GM18508 (cell line): Measurements from ENCODE around the gene SAMD15.
"Not testable (repeated sequence)": the region's sequence is repeated elsewhere in the genome, so short reads cannot be mapped to it uniquely, and the experiment has no call there.

Experiments used
- ATAC-seq: cut with Tn5 transposase; IDR thresholded peaks from one replicate; pipeline ENCODE4 v1.9.1; 2021; ENCODE audit warnings: moderate number of reproducible peaks; ENCODE audit not compliant: insufficient read depth, unreplicated experiment

SAMD15 gene

DNA sequence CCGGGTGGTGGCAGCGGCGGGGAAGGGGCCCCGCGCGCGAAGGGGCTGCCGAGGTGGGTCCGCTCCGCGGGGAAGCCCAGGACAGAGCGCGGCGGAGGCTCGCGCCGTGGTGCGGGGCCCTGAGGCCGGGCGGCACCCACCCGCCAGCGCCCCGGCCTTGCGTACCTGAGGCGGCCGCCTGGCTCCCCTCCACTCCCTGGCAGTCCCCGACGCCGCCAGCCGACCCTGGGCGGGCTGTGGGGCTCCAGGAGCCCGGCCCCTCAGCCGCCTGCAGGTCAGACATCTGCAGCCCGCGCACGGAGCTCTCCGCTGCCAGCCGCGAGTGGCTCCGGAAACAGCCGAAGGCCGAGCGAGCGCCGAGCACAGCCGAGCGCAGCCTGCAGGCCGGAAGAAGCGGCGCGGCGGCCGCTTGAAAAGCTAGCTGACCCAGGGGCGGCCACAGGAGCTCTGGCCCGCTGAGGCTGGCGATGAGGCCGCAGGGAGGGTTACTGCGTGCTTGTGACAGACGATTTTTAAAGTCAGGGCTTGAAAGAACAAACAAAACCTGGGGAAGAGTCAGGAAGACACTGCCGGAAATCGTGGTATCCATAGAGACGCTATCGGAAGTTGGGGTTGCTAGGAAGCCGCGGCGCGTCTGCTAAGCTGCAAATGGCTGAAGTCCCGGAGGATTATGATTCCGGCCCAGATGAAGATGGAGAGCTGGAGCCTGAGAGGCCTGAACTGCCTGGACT lies at the start of gene SAMD15, which contains the start of gene TMED8:
SAMD15 (plus strand) TSS at position 609 of the 731 bp plus-strand sequence; CDS start at position 649, 40 bp downstream.
TMED8 (minus strand) TSS at position 324 of the 731 bp plus-strand sequence; CDS start at position 283, 41 bp downstream.
- ATAC-seq: peak; percentile 46

DNA sequence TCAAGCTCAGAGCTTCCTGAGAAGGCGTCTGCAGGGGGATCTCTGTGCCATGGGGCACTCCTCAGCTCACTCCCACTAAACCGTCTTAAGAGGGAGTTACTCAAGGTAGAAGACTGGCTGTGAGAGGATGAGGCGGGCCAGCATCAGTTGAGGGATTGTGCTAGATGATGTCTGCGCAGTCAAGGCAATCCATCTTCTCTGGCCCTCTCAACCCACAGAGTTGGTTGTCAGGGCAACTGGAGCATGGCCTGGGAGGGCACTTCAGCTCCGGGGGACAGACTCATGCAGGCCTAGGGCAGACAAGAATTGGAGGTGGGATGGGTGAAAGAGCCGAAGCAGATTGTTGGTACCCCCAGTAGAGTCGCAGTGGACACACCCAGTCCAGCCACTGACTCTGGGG lies 47.3 kb upstream of the SAMD15 start:
- no peak for ATAC-seq

DNA sequence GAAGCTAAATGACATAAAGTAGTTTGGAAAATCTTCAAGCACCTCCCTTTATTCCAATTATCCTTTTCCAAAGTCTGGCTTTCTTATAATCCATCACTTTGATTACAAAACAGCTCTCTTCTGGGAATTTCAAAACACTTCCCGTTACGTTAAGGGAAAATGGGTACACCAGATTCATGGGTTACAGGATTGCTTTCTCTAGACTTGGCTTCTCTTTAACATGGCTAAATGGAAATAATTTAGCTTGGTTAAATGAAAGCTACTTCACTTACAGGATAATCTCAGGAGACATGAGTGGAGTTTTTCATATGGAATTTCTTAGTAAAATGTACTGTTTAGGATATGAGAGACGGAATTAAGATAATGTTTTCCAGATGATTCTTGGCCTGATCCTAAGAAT lies 41.6 kb upstream of the SAMD15 start:
- ATAC-seq: no peak

DNA sequence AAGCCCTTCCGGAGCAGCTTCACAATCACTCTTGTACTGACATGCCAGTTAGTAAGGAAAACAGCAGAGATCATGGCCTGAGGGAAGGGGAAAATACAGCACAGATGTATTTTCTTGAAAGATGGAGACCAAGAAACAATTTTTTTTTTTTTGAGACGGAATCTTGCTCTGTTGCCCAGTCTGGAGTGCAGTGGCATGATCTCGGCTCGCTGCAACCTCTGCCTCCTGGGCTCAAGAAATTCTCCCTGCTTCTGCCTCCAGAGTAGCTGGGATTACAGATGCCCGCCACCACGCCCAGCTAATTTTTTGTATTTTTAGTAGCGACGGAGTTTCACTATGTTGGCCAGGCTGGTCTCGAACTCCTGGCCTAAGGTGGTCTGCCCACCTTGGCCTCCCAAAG lies 39.9 kb upstream of the SAMD15 start:
- not testable (repeated sequence) for ATAC-seq

DNA sequence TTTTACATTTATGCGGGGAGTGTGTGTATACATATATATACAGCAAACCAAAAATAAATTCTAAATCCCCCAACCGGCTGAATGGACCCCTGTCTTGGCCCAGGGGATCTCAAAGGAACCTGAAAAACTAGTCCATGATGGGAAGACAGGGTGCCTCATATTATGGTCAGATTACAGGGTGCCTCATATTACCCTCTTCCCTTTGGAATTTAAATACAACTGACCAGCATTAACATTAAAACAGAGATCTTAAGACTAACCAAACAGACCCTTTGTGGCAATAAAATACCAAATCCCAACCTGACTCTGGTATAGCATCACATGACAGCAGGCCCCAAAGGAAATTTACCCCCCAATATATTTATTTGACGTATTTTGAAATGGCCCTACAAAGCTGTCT lies 39.3 kb upstream of the SAMD15 start:
- ATAC-seq: no peak

DNA sequence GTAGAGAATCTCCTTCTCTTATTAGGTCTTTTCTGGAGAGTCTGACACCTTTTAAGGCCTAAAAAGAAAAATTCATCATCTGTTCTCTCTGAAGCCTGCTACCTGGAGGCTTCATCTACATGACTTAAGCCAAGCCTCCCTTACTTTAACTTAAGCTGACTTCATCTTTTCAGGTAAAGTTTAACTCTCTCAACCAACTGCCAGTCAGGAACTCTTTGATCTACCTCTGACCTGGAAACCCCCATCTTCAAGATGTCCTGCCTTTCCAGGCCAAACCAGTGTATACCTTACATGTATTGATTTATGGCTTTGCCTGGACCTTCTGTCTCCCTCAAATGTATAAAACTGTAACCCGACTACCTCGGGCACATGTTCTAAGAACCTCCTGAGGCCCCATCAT lies 38.9 kb upstream of the SAMD15 start:
- no peak for ATAC-seq

DNA sequence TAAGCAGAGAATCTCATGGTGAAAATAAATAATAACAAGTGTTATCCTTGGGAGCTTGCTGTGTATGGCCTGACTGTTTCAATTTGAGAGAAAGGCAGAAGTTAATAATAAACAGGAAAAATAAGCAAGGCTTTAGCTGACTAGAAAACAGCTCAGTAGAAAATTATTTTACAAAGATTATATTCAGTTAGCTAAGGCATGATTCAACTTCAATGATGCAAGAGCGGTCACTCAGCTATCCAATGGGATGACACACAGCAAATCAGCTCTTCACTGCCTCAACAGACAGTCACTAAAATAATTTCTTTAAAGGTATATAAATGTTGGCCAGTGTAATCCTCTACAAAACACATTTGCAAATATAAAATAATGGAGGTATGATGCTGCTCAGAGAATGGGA lies 37.8 kb upstream of the SAMD15 start:
- ATAC-seq: no peak

DNA sequence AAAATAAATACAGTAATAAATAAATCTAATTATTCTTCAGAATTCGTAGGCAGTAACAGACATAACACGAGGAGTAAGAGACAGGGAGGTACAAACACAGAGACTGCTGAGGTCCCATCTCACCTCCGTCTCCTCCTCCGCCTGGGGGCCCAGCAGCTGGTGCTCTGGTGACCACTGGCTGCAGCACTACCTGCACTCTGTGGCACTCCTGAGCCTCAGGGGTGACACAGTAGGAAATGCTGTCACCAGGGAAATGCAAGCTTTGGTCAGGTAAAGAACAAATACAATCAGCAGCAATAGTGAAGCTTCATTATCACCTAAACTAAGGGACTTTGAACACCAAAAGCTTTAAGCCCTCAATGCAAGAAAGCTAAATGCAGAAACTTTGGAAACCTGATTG lies 36.8 kb upstream of the SAMD15 start:
- no peak for ATAC-seq

DNA sequence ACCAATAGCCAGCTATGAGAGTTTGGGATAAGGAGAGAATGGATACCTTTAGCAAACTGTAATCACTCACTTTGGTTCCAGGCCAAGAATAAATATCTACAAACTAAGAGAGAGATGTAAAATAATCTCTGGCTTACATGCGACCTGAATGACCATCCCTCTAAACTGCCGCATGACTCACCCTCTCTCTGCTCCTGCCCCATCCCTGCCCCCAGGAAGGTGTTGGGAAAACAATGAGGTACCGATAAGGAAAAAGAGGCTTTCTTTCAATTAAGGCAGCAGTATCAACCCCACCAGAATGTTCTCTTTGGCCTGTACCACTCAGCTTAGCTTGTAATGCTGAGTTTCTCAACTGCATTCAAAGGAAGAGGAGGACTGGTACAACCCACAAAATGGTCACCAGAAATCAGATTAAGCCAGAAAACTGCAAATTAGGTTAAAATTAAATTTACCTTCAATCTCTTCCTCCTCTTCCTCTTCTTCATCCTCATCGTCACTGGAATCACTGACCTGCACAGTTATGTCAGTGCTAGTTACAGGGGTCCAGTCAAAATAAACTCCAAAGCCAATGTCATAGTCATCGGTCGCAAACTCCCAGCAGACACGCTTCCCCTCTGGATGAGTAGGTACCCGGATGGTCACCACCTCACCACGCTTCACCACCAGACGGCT lies 34.3 kb upstream of the SAMD15 start:
- ATAC-seq: no peak

DNA sequence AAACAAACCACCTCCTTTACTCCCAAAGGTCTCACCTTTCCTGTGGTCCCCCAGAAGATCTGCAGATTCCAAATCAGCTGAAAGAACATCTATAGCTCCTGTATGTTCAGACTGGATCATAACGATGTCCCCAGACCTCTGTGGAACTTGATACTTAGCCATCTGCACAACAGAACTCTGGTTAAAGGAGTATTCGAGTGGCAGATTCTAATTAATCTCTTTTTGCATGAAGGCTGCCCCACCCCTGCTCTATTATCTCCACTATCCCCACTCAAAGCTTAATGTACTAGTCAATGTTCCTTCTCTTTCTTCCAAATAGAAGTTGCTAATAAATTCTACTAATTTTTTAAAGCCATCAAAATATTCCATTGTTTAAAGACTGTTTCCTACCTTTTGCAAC lies 33.5 kb upstream of the SAMD15 start:
- no peak for ATAC-seq

DNA sequence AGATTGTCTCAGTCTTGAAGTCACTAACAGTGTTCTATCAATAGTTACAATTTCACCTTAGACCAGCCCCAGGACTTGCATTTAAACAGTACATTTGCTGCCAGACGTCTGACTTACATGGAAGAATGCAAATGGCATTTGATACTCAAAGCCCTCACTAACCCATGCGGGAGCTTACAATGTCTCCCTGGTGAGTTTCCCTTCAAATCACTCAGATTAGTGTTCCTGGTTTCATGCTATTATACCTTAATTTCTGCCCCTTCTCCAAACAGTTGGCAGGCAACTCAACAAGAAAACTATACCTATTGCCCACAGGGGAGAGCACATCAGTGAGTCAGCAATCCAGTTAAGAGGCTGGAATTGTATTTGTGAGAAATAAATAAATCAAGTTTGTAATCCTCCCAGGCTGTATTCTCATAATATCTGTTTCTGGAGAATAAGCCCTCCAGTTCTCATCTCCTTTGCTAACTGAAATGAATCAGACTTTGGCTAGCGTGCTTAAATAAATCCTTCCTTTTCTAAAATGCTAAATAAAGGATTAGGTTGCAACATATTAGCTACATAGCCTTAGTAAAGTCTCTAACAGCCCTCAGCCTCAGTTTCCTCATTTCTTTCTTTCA lies 32.7 kb upstream of the SAMD15 start:
- ATAC-seq: no peak

DNA sequence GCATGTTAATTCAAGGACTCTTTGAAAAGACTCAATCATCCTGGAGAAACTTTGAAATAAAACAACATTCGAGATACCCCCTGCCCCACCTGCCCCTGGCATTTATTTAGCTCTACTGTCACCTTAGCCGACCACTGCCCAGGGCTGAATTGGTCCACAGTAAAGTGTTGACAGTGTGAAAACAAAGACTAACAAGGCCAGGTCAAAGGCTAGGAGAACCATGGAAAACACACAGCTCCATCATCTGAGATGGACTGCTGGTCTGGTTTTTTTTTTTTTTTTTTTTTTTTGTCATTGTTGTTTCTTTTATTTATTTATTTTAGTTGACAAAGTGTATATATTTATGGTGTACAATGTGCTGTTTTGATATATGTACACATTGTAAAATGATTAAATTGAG lies 30.7 kb upstream of the SAMD15 start:
- ATAC-seq: no peak

DNA sequence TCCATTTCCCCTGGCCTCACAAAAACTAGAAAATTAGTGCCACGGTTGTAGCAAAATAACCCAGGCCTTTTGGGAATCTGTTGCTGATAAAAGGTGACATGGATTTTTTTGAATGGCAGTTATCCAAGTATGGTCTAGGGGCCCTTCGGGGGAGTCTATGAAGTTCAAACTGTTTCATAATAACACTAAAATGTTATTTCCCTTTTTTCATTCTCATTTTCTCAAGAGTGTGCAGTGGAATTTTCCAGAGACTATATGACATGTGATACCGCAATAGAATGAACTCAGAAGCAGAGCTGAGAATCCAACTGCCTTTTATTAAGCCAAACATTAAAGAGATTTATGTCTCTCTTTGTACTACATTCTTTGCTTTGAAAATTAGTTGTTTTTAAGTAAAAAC lies 29.4 kb upstream of the SAMD15 start:
- ATAC-seq: no peak

DNA sequence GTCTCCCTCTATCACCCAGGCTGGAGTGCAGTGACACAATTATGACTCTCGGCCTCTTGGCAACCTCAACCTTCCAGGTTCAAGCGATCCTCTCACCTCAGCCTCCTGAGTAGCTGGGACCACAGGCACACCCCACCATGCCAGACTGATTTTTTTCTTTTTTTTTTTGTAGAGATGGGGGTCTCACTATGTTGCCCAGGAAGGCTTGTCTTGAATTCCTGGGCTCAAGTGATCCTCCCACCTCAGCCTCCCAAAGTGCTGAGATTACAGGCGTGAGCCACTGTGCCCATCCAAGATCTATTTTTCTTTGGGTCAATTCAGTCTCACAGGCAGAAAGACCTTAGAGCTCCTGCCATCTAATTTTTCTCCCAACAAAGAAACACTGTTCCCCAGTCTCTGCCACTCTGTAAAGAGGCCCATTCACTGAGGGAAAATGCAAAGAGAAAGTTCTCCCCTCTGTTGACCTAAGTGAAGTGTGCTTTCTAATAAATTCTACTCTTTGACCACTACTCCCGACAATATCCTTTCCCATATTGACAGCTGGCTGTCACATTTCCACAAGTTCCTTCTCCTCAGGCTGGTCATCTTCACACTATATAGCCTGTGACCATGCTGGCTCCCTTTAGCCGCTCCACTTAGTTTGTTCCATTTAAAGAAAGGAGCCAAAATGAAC lies 23.6 kb upstream of the SAMD15 start:
- ATAC-seq: no peak

DNA sequence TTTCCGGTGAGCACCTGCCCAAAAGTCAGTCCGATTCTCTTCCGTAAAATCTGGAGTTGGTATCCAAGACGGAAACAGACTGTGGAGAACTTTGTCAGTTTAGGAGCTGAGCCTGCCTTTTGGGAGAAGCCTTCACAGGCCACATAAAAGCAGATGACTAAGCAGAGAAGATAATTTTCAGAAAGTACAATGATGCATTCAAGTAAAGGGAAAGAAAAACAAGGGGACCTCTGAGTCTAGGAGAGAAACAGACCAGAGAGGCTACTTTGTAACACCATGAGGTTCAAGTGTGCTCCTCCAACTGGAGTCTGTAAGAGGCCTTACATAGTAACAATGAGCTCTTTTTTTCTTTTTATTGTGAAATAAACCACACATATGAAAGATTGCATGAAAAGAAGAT lies 21.4 kb upstream of the SAMD15 start:
- no peak for ATAC-seq

DNA sequence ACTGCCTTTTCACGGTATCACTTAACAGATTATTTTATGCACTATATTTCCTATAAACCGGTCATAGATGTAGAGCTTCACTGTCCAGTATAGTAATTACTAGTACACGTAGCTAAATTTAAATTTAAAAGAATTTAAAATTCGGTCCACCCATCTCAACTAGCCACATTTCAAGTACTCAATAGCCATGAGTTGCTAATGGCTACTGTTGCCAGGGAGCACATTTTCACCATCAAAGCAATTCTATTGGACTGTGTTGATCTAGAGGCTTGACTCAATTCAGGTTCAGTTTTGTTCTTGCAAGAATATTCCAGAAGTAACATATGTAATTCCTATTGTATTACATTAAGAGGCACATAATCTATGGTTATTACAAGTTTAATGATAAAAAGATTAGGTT lies 20.3 kb upstream of the SAMD15 start:
- ATAC-seq: no peak

DNA sequence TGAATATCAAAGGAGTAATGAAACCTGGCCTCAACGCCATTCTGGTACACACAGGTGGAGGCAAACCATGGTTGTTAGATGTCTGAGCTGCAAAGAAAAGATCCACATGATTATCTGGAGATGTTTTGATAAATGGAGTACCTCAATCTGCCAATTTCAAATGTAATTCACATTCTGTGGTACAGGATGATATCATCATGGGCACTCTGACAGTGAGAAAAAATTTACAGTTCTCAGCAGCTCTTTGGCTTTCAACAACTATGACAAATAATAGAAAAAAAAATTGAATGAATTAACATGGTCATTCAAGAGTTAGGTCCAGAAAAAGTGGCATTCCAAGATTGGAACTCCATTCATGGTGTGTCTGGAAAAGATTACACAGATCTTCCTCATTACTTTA lies 17.6 kb upstream of the SAMD15 start:
- ATAC-seq: no peak

DNA sequence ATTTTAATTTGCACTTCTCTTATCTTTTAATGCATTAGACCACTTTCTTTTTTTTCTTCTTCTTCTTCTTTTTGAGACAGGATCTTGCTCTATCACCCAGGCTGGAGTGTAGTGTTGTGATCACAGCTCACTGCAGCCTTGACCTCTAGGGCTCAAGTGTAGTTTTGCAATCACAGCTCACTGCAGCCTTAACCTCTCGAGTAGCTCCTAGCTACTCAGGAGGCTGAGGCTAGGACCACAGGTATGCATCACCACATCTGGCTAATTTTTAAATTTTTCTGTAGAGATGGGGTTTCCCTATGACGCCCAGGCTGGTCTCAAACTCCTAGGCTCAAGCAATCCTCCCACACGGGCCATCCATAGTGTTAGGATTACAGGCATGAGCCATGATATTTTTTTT lies 13.0 kb upstream of the SAMD15 start:
- no peak for ATAC-seq

DNA sequence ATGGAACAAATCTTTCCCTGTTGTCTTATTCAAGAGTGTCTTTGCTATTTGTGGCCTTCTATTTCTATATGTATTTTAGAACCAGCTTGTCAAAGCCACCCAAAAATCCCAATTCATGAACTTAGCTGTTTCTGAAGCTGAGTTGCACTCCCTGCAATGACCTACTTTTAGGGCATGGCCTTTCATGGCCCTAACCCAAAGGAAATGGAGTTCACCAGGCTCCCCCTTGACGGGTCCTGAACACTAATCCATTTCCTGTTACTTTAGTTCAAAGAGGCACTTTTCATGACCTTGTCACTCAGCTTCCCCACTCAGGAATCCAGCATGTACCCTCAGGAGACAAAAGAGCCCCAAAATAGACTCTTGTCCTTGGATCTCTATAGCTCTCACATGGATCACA lies 7.9 kb upstream of the SAMD15 start:
- ATAC-seq: no peak

DNA sequence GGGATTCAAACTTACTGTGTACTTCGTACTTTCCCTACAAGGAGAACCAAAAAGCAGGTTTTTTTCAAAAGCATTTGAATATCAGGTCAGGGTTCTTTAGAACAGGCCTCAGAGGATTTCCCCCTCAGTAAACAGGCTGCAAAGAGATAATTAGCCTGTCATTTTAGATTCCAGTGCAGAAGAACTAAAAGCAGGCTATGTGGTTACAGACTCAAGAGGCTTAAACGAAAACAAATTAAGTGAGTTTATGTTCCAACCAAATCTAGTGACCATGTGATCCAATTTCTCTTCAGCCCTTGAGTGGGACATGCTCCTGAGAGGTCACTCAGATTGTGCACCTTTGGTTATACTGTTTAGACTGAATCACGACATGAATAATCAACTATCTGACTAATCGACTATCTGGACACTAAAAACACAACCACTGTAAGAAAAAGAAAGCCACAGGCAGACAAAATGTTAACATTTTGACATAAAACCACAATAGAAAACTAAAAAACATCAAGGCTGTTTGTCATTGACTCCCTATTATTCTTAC lies 4.8 kb upstream of the SAMD15 start:
- ATAC-seq: peak; percentile 32
